ENCODE data around the gene MTMR12. TPM values are rescaled to one million over a fixed set of nuclear protein-coding genes. Genes with fewer than 3 reads are reported as not detected.

Gene MTMR12
- total and polyA plus RNA-seq, 2 of the 4 experiments (the other 2 are of a cell fraction), result 11.1 to 21.3 TPM

GRCh38 chr5:32228816-32229215, 83.9 kb downstream of the MTMR12 start:
- Histone ChIP-seq H2AK5ac (ENCODE audit: low read depth, low read length) (no peak overlapping the region), H3K9me3 (ENCODE audit: control insufficient read depth, insufficient read depth, low read length) (no peaks in the 10 kb centered on the region), H3K9me1 (ENCODE audit: insufficient read depth, low read length) (peaks cover 9% of the 10 kb centered on the region), H3K27ac (ENCODE audit: insufficient read depth, low read length) (no peak overlapping the region), H3K27me3 (ENCODE audit: control insufficient read depth, insufficient read depth, low read length) (no peaks in the 10 kb centered on the region), H4K5ac (ENCODE audit: low read depth, low read length) (no peak overlapping the region), H2BK20ac (ENCODE audit: low read depth, low read length) (no peak overlapping the region), H3K79me1 (ENCODE audit: low read depth in 1 of 2, low read length in 2 of 2) (0 out of 4 replicates have a peak, but pooled peaks cover 0 to 5% of the 10 kb centered on the region in 2 experiments), H2AFZ (replicated peaks; ENCODE audit: low read length, poor library complexity) (no peak overlapping the region), H3K23ac (ENCODE audit: low read depth, low read length) (no peak overlapping the region), H3K9ac (ENCODE audit: low read depth, low read length) (no peak overlapping the region), H3K56ac (ENCODE audit: extremely low read depth, insufficient read depth, low read length) (no peak overlapping the region), H3K4me3 (ENCODE audit: insufficient read depth, low read depth, low read length) (no peak overlapping the region), H3K36me3 (ENCODE audit: control insufficient read depth, insufficient read depth, low read length) (peaks cover 11% of the 10 kb centered on the region; the same call in 1 of the 2 replicates), H4K91ac (ENCODE audit: insufficient read depth, low read depth, low read length) (no peak overlapping the region), H3K18ac (ENCODE audit: low read depth, low read length) (no peak overlapping the region), H3K4me1 (ENCODE audit: control insufficient read depth, insufficient read depth, low read length) (peaks cover 13% of the 10 kb centered on the region), H2BK5ac (ENCODE audit: low read depth, low read length, poor library complexity, severe bottlenecking) (no peak overlapping the region), H3K4me2 (ENCODE audit: low read depth, low read length) (no peak overlapping the region), H2BK15ac (ENCODE audit: low read depth, low read length) (no peak overlapping the region), H2BK120ac (ENCODE audit: low read depth, low read length) (no peak overlapping the region), H4K8ac (ENCODE audit: low read depth in 2 of 2, low read length in 2 of 2) (no peak overlapping the region), H2AK9ac (replicated peaks; ENCODE audit: low read depth, low read length, poor library complexity) (no peak overlapping the region), H4K20me1 (ENCODE audit: insufficient read depth, low read length) (0 out of 2 replicates have a peak, but pooled peaks cover 9% of the 10 kb centered on the region), H3K14ac (replicated peaks; ENCODE audit: low read depth, low read length) (no peak overlapping the region), H3K4ac (ENCODE audit: low read depth, low read length) (no peak overlapping the region)
- no peak for DNase-seq
- TF ChIP-seq POLR2A (IDR thresholded peaks at IDR 0.05; ENCODE audit: low read depth, low read length) (no peak), MAFK (IDR thresholded peaks at IDR 0.05; ENCODE audit: low read depth, low read length) (no peak), CHD1 (IDR thresholded peaks at IDR 0.05; ENCODE audit: low read depth, low read length) (no peak)
- TF ChIP-seq, protein P1, sequence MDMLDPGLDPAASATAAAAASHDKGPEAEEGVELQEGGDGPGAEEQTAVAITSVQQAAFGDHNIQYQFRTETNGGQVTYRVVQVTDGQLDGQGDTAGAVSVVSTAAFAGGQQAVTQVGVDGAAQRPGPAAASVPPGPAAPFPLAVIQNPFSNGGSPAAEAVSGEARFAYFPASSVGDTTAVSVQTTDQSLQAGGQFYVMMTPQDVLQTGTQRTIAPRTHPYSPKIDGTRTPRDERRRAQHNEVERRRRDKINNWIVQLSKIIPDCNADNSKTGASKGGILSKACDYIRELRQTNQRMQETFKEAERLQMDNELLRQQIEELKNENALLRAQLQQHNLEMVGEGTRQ (IDR thresholded peaks at IDR 0.05; ENCODE audit: low read depth, low read length), result no peak
- intact Hi-C loops (cut with micrococcal nuclease) (no loop called here), in situ Hi-C loops (cut with MboI; ENCODE audit: low sequenced_read_pairs) (loop anchor here (5.0 kb wide), 1 partner anchor 57 kb away; the partner anchor contains the start of gene GOLPH3), dilution Hi-C loops (cut with HindIII; ENCODE audit: low sequenced_read_pairs, unreplicated experiment) (no loop called here)
- WGBS, 2 experiments (ENCODE audit: extremely low coverage in 2 of 2, insufficient read length in 1 of 2), result 99% methylated on average over 11 of the region's 12 CpGs; no CpG with 5 or more reads in 1 of the 2 experiments
- ChIA-PET CTCF (no interaction called here), POLR2A (ENCODE audit: unreplicated experiment) (no interaction called here)
- ATAC-seq (ENCODE audit: low read depth), result no peak
- BruUV-seq (replicated peaks), result no TSS peak

Data from IMR-90 (cell line).